Gastrocnemius medialis (tissue), 4 donors: Measurements from ENCODE around the gene BBX.

ENCODE experiments used
- POLR2A ChIP-seq, 2 donors: fragments of 450-650 bp; IDR thresholded peaks; one replicate each; pipeline ENCODE4 v1.6.1; 2017; ENCODE audit warnings: antibody characterized with exemption in 2 of 2, mild to moderate bottlenecking in 2 of 2, moderate library complexity in 2 of 2
- TF ChIP-seq, protein P1 (sequence below), 5 experiments: fragments of 450-650 bp in 3 of 5; fragments of 200-600 bp in 2 of 5; sonication (generic) in 2 of 5; IDR thresholded peaks in 4 of 5; conservative IDR thresholded peaks in 1 of 5; 1 replicate in 4 of 5; 2 replicates in 1 of 5; pipeline ENCODE4 v1.5.1; 2016 to 2019; ENCODE audit warnings: antibody characterized with exemption in 5 of 5, mild to moderate bottlenecking in 3 of 5, moderate library complexity in 3 of 5

DNA sequence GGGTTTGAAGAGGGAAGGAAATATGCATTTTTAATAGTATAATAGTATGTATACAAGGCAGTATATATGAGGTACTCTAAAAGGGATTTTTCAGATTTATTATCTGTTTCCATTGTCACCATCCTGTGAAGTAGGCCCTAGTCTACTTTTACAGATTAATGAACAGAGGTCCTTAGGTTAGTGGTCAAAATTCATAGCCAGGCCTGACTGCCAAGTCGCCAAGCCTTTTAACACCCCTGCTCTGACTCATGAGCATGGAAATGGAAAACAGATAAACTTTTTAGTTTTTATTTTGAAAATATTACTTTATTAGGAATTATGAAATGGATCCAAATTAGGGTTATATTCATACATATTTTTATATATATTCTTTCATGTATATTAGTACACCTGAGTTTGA, 146.9 kb downstream of the BBX start:
- TF ChIP-seq, protein P1, sequence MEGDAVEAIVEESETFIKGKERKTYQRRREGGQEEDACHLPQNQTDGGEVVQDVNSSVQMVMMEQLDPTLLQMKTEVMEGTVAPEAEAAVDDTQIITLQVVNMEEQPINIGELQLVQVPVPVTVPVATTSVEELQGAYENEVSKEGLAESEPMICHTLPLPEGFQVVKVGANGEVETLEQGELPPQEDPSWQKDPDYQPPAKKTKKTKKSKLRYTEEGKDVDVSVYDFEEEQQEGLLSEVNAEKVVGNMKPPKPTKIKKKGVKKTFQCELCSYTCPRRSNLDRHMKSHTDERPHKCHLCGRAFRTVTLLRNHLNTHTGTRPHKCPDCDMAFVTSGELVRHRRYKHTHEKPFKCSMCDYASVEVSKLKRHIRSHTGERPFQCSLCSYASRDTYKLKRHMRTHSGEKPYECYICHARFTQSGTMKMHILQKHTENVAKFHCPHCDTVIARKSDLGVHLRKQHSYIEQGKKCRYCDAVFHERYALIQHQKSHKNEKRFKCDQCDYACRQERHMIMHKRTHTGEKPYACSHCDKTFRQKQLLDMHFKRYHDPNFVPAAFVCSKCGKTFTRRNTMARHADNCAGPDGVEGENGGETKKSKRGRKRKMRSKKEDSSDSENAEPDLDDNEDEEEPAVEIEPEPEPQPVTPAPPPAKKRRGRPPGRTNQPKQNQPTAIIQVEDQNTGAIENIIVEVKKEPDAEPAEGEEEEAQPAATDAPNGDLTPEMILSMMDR (IDR thresholded peaks at IDR 0.05 in 4 of 5, conservative IDR thresholded peaks at IDR 0.05 in 1 of 5), result no peak
- TF ChIP-seq POLR2A (IDR thresholded peaks at IDR 0.05), result no peak
